ENCODE data around the gene LYPD3.
"Not testable (repeated sequence)": the region's sequence is repeated elsewhere in the genome, so short reads cannot be mapped to it uniquely, and the experiment has no call there.

Gene LYPD3

DNA sequence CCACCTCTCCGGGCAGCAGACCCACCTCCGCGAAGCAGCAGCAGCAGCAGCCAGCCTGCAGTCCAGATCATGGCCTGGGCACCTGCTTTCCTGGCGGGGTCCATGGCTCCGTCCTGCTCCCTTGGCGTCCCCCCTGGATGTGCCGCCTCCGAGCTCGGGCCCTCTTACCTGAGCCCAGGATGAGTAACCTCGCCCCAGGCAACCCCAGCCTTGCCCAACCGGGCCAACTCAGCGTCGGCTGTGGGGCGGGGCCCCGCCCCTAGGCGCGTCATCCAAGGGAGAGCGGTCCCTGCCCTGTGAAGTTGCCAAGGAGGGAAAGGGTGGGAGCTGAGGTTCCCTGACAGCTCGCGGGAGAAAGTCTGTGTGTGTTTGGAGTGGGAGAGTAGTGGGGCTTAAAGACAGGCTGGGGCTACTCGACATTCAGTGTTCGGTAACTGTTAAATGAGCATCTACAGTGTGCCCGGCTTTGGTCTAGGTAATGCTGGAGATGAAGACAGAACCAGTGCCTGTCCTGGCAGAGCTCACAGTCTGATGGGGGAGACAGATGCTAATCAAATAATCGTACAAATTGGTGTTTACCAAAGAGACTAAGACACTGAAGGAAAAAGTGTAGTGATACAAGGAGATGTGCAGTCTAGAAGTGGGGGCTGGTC, at the start of gene LYPD3:
TSS of gene LYPD3 (minus strand) at position 141 of the 653 bp plus-strand sequence. CDS start at position 104, 37 bp downstream.
- no peak for DNase-seq

DNA sequence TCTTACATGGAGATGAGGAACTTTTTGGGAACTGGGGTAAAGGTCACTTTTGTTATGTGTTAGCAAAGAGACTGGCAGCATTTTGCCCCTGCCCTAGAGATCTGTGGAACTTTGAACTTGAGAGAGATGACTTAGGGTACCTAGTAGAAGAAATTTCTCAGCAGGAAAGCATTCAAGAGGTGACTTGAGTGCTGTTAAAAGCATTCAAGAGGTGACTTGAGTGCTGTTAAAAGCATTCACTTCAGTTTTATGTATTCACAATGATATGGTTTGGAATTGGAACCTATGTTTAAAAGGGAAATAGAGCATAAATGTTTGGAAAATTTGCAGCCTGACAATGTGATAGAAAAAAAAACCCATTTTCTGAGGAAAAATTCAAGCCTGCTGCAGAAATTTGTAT, 47.0 kb upstream of the LYPD3 start:
- not testable (repeated sequence) for DNase-seq

DNA sequence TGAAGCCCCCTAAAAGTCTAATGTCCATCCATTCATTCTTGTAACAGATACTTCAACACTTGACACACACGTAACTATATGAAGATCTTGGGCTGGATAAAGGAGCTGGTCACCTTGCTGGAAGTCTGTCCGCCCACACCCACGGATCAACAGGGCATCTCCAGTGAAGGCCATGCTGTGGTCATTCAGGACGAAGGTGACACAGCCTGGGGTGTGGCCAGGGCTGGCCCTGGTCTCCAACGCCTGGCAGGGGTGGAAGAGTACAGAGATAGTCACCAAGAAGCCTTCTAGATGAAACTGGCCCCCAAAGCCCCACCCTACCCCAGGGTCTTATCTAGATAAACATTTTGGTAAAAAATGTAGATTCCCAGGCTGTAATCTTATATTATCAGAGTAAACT, 45.9 kb upstream of the LYPD3 start:
- DNase-seq = no peak

DNA sequence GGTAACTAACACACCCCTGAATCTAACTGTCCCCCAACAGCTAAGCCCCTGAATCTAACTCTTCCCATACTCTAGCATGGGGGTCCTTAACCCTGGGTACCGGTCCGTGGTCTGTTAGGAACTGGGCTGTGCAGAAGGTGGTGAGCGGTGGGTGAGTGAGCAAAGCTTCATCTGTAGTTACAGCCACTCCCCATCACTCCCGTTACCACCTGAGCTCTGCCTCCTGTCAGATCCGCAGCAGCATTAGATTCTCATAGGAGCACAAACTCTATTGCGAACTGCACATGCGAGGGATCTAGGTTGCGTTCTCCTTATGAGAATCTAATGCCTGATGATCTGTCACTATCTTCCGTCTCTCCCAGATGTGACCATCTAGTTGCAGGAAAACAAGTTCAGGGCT, 45.3 kb upstream of the LYPD3 start:
- no peak for DNase-seq

DNA sequence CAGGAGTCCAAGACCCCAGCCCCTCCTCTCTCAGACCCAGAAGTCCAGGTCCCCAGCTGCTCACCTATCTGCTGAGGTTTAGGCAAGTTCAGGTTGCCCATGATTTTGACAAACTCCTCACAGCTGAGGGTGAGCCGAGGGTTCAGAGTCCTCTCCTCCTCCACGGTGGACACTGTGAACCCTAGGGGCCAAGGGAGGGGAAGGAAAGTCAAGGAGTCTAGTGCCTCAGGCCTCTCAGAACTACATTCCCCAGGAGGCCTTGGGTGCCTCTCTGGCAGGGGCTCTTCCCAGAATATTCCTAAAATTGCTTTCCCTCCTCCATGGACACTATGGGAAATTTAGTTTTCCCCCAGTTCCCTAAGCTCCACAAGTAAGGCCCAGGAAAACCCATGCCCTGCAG, 42.5 kb upstream of the LYPD3 start:
- no peak for DNase-seq

DNA sequence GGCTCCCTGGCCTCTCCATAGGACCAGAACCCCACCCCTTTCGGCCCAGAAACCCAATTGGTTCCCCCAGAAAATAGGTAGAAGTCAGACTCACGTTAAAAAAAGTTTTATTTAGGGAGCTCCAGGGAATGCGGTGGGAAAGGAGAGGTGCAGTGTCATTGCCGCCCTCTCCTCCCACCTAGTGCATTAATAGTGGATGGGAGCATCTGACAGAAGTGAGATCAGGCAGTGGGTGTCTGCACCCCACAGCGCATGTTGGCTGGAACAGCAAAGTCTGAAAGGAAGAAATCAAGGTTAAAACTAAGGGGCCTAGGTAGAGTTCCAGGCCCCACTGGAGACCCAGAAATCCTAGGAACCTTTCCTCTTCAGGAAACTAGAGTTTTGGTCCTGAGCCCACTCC, 41.2 kb upstream of the LYPD3 start:
- DNase-seq = no peak

DNA sequence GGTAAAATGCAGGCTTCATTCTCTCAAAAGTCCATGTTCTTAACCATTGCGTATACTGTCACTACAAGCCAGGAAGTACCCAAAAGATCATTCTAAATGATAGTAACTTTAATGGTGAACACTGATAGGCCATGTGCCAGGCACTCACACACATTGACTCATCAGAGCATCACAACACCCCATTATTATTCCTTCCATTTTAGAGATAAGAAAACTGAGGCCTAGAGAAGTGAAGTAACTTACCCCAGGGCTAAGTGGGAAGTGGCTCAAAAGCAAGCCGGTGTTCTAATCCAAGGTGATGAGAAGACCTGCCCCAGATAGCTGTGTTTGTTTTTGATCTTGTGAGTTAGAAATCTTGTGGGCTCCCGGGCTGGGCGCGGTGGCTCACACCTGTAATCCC, 40.5 kb upstream of the LYPD3 start:
- no peak for DNase-seq

DNA sequence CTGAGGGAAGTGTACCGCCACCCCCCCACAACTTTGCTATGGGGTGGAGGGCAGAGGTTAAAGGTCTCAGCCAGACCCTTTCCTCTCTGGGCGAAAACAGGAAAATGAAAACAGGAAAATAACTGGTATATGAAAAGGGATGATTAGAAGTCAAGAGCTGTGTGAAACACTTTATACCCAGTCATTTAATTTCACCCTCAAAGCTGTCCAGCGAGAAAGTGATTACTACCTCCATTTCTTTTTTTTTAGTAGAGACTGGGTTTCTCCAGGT, 39.7 kb upstream of the LYPD3 start:
- no peak for DNase-seq

DNA sequence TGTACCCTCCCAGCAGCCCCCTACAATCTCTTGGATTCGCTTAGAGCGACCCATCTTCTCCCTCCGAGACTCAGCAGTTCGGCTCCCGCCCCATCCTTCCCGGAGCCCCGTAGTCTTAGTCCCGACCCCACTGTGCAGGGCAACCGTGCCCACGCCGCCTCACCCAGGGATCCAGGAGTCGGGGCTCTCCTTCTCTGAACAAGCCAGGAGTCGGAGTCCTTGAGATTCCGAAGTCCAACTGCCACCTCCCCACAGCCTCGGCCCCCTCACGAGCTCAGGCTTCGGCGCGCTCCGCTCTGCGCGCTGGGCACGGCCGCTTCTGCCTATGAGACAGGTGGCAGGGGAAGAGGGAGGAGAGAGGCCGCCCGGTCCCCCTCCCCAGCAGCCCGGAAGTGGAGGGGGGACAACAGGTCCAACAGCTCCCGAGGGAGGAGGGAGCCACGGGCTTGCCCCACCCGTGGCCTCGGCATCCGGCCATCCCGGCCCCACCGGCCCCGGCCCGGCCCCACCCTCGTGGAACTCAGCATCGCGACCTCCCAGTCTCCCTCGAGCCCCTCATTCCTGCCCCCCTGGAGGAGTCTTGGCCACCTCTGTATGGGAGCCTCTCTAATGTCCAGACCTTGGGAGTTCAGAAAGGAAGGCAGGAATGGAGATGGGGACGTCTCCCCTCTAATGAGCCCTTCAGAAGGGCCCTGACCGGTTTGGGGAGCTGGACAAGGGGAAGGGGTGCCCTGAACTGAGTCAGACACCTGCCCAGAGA, 39.2 kb upstream of the LYPD3 start, which contains the start of gene PHLDB3:
TSS of gene PHLDB3 (minus strand) at position 321 of the 760 bp plus-strand sequence. CDS start 628 bp downstream, outside the sequence.
- peak; percentile 1 for DNase-seq

DNA sequence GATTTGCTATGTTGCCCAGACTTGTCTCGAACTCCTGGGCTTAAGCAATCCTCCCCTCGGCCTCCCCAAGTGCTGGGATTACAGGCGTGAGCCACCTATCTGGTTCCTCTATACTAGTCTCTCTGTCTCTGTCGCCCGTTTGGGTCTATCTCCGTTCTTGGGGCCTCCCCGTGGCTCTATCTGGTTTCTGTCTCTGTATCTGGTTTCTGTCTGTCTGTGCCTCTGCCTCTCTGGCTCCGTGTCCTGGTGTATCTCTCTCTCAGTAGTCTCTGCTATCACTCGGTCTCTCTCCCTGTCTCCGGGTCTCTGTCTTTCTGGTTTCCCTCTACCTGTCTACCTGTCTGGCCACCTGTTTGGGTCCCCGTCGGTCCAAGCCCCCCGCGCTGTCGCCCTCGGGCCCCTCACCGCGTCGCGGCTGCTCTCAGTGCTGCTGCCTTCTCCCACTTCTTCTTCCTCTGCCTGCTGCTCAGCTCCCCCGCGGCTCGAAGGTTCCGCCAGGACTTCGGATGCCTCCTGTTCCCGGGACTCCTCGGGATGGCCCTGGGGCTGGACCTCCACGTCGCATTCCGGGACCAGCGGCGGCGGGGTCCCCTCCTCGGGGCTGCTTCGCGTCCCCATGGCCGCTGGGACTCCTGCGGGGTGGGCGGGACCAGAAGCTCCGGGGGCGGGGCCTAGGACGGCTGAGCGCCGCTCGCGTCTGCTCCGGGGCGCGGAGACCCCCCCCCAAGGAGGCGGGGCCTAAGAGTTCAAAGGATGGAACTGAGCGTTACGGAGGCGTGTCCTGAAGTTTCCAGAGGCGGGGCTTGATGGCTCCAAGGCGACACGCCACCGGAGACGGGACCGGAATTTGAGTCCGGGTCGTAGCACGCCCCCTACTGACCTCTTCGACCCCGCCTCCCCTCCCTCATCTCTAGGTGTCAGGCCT, 38.4 kb upstream of the LYPD3 start:
- DNase-seq = peak; percentile 61

DNA sequence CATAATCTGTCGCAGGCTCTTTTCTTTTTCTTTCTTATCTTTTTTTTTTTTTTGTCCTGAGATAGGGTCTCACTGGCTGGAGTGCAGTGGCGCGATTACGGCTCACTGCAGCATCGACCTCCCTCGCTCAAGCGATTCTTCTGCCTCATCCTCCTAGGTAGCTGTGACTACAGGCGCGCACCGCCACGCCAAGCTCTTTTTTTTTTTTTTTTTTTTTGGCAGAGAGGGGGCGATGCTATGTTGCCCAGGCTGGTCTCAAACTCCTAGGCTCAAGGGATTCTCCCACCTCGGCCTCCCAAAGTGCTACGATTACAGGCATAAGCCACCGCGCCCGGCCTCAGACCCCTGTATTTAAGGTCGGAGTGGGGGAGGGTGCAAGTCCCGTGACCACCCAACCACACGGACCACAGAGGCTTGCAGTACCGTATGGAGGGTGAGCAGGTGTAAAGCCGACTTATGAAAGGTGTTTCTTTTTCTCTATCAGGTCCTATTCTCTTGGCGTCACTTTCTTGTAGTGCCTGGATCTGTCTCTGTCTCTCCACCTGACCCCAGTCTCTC, 37.1 kb upstream of the LYPD3 start:
- no peak for DNase-seq

DNA sequence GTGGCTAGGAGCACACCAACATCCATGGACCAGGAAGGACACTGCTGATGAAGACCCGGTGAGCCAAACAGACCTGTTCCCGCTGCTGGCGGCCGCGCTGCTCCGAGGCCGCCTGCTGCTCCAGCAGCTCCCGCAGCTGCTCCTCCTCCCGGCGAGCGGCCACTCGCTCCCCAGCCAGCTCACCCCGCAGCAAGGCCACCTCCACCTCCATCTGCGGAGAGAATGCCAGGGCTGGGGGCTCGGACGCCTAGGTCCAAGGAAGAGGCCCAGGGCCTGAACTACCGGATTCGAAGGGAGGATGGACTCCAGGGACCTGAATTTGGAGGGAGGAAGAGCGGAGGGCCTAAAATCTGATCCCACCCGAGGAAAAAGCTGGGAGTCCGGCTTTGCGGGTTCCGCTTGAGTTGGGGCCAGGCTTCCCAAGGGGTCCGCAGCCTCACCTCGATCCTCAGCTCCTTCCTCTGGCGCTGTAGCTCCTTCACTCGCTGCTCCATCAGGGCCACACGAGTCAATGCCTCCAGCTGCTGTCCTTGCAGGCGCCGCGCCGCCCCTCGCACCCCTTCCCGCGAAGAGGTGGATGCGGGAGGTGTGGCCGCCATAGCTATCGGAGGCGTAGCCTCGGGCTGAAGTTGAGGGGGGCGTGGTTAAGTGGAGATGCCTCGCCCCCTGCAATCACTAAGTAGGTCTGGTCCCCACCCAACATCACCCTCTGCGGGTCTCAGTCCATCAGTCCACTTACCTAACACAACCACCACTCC, 36.4 kb upstream of the LYPD3 start:
- DNase-seq = no peak

DNA sequence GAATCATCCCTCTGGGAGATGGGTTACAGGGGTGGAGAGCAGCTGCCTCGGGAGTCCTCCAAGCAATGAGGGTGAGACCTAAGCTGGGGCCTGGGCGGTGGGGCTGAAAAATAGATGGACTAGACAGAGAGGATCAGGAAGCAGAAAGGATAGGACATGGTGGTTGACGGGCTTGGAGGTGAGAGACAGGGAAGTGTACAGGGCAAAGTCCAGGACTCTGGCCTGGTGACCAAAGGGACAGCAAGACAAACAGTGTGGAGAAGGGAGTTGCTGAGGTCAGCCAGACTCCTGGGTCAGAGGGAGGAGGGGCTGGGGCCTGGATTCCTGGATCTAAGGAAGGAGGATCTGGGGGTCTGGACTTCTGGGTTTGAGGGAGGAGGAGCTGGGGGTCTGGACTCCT, 33.6 kb upstream of the LYPD3 start:
- no peak for DNase-seq

DNA sequence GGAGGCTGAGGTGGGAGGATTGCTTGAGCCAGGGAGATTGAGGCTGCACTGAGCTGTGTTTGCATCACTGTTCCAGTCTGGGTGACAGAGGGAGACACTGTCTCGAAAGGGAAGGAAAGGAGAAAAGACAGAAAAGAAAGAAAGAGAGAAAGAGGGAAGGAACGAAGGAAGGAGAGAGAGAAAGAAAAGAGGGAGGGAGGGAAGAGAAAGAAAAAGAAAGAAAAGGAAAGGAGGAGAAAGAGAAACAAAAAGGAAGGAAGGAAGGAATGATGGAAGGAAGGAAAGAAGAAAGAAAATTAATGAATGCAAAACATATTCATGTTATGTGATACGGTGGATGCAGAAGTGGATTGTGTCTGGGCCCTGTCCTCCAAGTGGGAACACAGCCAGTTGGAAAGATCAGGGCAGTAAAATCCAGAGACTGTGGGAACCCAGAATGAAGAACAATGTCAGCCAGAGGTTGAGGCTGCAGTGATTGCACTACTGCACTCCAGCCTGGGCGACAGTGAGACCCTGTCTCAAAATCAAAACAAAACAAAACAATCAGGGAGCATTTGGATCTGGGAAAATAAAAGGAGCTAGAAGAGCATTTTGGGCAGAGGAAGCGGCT, 32.9 kb upstream of the LYPD3 start:
- DNase-seq = no peak

DNA sequence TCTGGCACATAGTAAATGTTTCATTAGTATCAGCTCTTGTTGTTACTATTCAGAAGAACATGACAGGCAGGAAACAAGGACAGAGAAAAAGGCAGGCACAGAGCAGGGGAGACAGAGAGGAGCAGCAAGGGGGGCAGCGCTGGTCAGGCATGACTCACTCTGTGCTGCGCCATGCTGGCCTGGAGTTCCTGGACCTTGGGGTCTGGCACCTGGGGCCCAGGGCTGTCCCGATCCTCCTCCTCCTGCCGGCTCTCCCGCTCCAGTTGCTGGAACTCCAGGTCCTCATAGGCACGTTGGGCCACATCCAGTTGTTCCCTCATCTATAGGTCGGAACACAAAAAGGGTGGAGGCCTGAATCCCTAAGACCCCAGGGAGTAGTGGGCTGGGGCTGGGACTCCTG, 31.6 kb upstream of the LYPD3 start:
- no peak for DNase-seq

DNA sequence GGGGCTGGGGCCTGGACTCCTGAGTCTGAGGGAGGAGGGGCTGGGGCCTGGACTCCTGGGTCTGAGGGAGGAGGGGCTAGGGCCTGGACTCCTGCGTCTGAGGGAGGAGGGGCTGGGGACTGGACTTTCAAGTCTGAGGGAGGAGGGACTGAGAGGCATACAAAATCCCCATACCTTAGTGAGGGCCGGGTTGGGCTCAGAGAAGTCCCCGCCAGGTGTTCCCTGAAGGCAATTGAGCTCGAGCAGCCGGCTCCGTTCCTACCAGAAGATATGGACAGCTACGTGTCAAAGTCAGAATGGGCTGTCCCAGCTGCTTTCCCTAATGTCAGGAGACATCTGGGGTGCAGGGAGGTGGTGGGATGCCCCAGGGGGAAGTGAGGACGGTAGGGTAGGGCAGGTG, 29.7 kb upstream of the LYPD3 start:
- DNase-seq = no peak

DNA sequence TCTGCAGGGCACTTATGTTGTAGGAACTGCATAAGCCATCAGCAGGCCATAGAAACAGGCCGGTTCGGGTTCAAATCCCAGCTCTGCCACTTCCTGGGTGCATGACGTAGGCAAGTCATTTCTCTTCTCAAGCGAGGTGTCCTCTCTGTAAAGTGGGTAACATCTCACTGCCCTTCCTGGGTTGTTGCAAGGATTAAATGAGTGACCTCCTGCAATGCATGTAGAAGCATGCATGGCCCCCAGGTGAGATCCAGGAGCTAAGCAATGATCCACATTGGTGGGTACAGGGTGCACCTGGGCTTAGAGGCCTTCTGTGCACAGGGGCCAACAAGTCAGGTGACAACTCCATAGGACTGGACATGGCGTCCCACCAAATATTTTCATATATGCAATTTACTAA, 25.4 kb upstream of the LYPD3 start:
- DNase-seq = no peak

DNA sequence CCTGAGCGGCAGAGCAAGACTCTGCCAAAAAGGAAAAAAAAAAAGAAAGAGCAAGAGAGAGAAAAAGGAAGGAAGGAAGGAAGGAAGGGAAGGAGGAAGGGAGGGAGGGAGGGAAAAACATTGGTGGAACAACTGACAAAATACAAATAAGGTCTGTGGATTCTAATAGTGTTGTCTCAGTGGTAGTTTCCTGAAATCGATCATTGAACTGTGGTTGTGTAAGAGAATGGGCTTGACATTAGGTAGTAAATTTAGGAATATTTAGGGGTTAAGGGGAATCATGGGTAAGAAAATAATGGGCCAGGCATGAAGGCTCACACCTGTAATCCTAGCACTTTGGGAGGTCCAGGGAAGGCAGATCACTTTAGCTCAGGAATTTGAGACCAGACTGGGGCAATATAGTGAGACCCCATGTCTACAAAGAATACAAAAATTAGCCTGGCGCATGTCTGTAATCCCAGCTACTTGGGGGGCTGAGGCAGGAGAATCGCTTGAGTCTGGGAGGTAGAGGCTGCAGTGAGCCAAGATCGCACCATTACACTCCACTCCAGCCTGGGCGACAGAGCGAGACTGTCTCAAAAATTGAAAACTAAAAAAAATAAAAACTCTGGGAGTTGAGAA, 24.7 kb upstream of the LYPD3 start:
- DNase-seq = no peak

DNA sequence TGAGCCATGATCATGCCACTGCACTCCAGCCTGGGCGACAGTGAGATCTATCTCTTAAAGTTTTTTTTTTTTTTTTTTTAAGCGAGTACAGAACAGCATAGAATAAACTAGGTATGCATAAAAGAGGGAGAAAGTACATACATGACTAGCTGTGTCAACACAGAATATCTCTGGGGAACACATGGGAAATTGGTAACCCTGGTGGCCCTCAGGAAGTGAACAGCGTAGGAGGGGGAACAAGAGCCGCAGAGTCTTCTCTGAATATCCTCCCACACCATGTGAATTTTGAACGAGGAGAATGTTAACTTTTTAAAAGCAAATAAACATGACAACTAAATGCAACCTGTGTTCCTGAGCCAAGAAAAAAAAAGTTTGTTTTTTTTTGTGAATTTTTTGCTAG, 23.9 kb upstream of the LYPD3 start:
- DNase-seq = no peak

DNA sequence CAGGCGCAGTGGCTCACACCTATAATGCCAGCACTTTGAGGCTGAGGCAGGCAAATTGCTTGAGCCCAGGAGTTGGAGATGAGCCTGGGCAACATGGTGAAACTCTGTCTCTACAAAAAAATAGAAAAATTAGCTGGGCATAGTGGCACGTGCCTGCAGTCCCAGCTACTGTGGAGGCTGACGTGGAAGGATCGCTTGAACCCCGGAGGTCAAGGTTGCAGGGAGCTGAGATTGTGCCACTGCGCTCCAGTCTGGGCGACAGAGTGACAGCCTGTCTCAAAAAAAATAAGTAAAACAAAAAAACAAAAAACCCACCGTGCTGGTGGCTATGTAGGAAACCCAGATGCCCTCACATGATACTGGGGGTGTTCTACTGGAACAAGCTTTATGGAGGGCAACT, 22.8 kb upstream of the LYPD3 start:
- no peak for DNase-seq

DNA sequence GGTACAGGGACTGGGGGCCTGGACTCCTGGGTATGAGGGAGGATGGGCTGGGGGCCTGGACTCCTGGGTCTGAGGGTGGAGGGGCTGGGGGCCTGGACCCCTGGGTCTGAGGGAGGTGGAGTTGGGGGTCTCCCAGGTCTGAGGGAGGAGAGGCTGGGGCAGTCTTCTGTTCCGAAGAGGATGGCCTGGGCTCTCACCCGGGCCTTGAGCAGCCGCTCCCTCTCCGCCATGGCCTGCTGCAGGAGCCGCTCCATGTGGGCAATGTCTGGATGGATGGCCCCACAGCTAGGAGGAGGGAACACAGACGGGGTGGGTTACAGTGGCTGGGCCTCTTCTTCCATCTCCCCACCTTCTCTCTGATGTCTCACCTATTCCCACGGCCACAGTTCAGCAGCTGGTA, 21.0 kb upstream of the LYPD3 start:
- no peak for DNase-seq

DNA sequence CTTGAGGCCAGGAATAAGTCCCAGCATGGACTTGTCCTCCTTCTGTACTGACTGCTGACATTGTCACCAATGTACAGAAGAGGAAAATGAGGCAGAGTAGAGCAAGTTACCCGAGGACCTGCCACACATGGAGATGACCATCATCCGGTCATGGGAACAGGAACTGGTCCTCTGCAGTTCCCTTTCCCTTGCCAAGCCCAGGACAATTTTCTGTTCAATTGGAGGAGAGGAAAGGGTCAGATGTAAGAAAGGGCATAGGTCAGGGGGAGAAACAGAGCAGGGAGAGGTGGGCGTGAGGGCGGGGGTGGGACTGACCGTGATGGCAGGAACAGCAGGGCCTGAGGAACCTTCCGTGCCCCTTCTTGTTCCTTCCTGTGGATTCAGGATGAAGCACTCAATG, 20.5 kb upstream of the LYPD3 start:
- DNase-seq = no peak
